ENCODE measurements around the gene GOLGA8M. TPM values are rescaled to one million over a fixed set of nuclear protein-coding genes. Genes with fewer than 3 reads are reported as not detected.
"Not testable (repeated sequence)": the region's sequence is repeated elsewhere in the genome, so short reads cannot be mapped to it uniquely, and the experiment has no call there.

Gene GOLGA8M
- total RNA-seq, 4 donors from 2014 or later, result 3.8 to 8.5 (median 5.4) TPM

DNA sequence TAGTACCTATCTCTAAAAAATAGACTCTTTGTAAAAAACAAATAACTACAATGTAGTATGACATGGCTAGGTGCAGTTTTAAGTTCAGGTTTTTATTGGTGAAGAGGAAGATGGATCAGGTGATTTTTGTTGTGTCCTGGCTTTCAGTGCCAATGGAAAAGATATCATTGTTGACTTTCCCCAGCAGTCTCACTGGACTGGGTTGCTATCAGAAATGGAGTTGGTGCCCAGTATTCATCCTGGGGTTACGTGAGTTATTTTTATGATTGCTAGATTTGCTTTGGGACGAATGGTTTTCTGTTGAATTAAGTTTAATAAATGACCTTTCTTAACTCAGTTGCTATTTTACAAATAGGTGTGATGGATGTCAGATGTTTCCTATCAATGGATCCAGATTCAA, 38.7 kb downstream of the GOLGA8M start:
- not testable (repeated sequence) for DNase-seq (ENCODE audit: low spot score); ATAC-seq (ENCODE audit: low FRiP score)

GRCh38 chr15:28672122-28672521, 40.1 kb downstream of the GOLGA8M start:
- not testable (repeated sequence) for ATAC-seq (ENCODE audit: low FRiP score); DNase-seq (ENCODE audit: low spot score)

- DNase-seq (ENCODE audit: low spot score); ATAC-seq (ENCODE audit: low FRiP score): not testable (repeated sequence)
Observed at GRCh38 chr15:28666402-28666801, 45.8 kb downstream of the GOLGA8M start.

DNA sequence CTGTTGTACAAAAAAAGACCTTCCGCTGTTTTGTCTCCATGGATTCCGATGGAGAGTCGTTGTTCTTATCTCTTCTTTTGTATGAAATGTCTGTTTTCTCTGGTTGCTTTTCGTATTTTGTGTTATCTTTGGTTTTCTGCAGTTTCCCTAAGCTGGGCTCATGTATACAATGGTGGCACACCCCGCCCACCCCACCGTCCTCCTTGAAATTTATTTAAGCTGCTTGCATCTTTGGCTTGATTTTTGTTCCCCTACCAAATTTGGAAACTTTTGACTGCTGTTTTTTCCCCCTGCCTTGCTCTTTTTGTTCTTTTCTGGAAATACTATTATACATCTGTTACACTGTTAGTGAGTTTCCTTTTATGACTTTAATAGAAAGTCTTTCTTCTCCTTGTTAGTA, 47.6 kb downstream of the GOLGA8M start:
- not testable (repeated sequence) for ATAC-seq (ENCODE audit: low FRiP score); DNase-seq (ENCODE audit: low spot score)

GRCh38 chr15:28663717-28664116, 48.5 kb downstream of the GOLGA8M start:
- not testable (repeated sequence) for DNase-seq (ENCODE audit: low spot score); ATAC-seq (ENCODE audit: low FRiP score)

DNA sequence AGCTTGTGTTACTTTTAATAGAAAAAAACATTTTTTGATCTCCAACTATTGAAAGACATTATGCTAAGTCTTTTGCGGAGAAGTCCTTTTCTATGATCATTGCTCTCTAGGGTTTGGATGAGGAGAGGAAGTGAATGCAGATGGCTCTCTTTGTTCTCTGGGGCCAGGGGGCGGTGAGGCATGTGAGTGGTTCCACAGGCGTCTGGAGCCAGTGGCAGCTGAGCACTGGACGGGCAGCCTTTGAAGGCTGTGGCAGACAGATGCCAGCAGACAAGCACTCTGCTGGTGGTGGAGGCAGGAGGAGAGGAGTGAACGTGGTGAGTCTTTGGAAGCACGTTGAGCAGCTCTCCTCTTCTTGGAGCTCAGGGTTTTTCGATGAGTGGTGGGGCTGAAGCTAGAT, 51.5 kb downstream of the GOLGA8M start:
- ATAC-seq (ENCODE audit: low FRiP score), result not testable (repeated sequence)

DNA sequence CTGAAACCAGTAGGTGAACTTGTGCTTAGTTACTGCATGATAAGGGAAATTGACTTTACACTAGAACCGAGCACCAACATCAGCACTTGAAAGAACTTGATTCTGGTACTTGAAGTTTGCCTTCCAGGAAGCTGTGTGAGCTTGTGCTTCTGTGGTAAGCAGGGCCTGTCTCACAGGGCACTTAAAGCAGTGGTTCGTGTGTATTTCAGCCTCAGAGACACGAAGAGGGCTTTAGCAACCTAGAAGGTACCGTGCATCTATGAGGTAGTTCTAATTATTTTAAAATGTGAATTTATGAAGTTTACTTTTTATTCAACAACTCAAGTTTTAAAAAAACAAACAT, 56.2 kb downstream of the GOLGA8M start:
- DNase-seq (ENCODE audit: low spot score); ATAC-seq (ENCODE audit: low FRiP score): not testable (repeated sequence)

More for the DNA sequence above, 51.5 kb downstream of the GOLGA8M start:
- DNase-seq (ENCODE audit: low spot score), result not testable (repeated sequence)

- DNase-seq (ENCODE audit: low spot score); ATAC-seq (ENCODE audit: low FRiP score): not testable (repeated sequence)
Observed at GRCh38 chr15:28655329-28656017, 56.7 kb downstream of the GOLGA8M start.

DNA sequence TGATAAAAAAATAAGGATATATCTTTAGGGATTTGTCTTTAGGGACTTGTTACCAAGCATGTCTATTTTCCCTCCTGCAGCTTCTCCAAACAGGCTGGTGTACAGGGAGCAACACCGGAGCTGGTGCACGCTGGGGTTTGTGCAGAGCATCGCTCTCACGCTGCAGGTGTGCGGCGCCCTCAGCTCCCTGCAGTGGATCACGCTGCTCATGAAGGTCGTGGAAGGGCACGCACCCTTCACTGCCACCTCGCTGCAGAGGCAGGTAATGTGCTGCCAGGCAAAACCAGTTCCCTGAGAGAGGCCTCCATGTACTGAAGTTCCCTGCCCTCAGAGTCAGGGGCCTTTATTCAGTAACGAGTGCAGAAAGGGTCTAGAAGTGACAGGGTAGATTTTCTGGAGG, 58.0 kb downstream of the GOLGA8M start:
- ATAC-seq (ENCODE audit: low FRiP score); DNase-seq (ENCODE audit: low spot score): not testable (repeated sequence)

GRCh38 chr15:28652538-28652937, 59.7 kb downstream of the GOLGA8M start:
- DNase-seq (ENCODE audit: low spot score); ATAC-seq (ENCODE audit: low FRiP score): not testable (repeated sequence)

Small RNA genes lying within 50 kb of the gene (small RNA-seq; reads per million reads assigned to genes)
- not detected for gene RN7SL719P

Other genes with a start within 250 kb of the GOLGA8M start
- not detected for gene GOLGA8G, start 179.4 kb downstream of the GOLGA8M start, total RNA-seq
- gene GOLGA6L25, start 158.9 kb downstream of the GOLGA8M start, total RNA-seq, result not detected
- not detected for gene GOLGA6L7, start 136.2 kb upstream of the GOLGA8M start, total RNA-seq
- gene APBA2, start 173.6 kb upstream of the GOLGA8M start, total RNA-seq, result 1 to 10 TPM in 3 of 4 donors, under 1 TPM in 1; 0.93 to 4.3 (median 2.6) TPM